Activated naive CD8-positive, alpha-beta T cell (primary cell): ENCODE data around the gene OVOL2.
"Not testable (repeated sequence)": the region's sequence is repeated elsewhere in the genome, so short reads cannot be mapped to it uniquely, and the experiment has no call there.

Experiments used
- H3K27ac Mint-ChIP-seq: one replicate; pipeline ENCODE4 v1.8.0; 2021; ENCODE audit warnings: mixed read lengths
- H3K27me3 Mint-ChIP-seq: one replicate; pipeline ENCODE4 v1.8.0; 2021; ENCODE audit warnings: mixed read lengths
- H3K36me3 Mint-ChIP-seq: one replicate; pipeline ENCODE4 v1.8.0; 2021; ENCODE audit warnings: mixed read lengths
- H3K4me1 Mint-ChIP-seq: one replicate; pipeline ENCODE4 v1.8.0; 2021; ENCODE audit warnings: low read depth, mixed read lengths
- H3K4me3 Mint-ChIP-seq: one replicate; pipeline ENCODE4 v1.8.0; 2021; ENCODE audit warnings: mild to moderate bottlenecking, mixed read lengths
- H3K9me3 Mint-ChIP-seq: one replicate; pipeline ENCODE4 v1.8.0; 2021; ENCODE audit warnings: low read depth, mixed read lengths

The OVOL2 gene

GRCh38 chr20:18041462-18041861 lies 16.3 kb downstream of the OVOL2 start:
- peaks cover 16% of the 10 kb centered on the region for H3K27me3 Mint-ChIP-seq
- peaks cover 8% of the 10 kb centered on the region for H3K9me3 Mint-ChIP-seq
- H3K27ac Mint-ChIP-seq = no peak overlapping the region
- H3K4me3 Mint-ChIP-seq = no peak overlapping the region
- H3K4me1 Mint-ChIP-seq = no peaks in the 10 kb centered on the region
- no peaks in the 10 kb centered on the region for H3K36me3 Mint-ChIP-seq

GRCh38 chr20:18039063-18039462 lies 18.7 kb downstream of the OVOL2 start:
- Mint-ChIP-seq H3K4me1 (no peaks in the 10 kb centered on the region), H3K4me3 (no peak overlapping the region), H3K36me3 (no peaks in the 10 kb centered on the region), H3K9me3 (peaks cover 8% of the 10 kb centered on the region), H3K27ac (no peak overlapping the region), H3K27me3 (peaks cover 14% of the 10 kb centered on the region)

GRCh38 chr20:18034039-18034438 lies 23.7 kb downstream of the OVOL2 start:
- no peak overlapping the region for H3K27ac Mint-ChIP-seq
- no peaks in the 10 kb centered on the region for H3K36me3 Mint-ChIP-seq
- H3K4me3 Mint-ChIP-seq = no peak overlapping the region
- no peaks in the 10 kb centered on the region for H3K9me3 Mint-ChIP-seq
- peaks cover 6% of the 10 kb centered on the region for H3K27me3 Mint-ChIP-seq
- H3K4me1 Mint-ChIP-seq = no peaks in the 10 kb centered on the region

GRCh38 chr20:18032977-18033892 lies 24.5 kb downstream of the OVOL2 start:
- Mint-ChIP-seq H3K4me3 (no peak overlapping the region), H3K27me3 (peaks cover 4% of the 10 kb centered on the region), H3K4me1 (no peaks in the 10 kb centered on the region), H3K36me3 (no peaks in the 10 kb centered on the region), H3K27ac (no peak overlapping the region), H3K9me3 (no peaks in the 10 kb centered on the region)

- no peak overlapping the region for H3K4me3 Mint-ChIP-seq
- H3K4me1 Mint-ChIP-seq = no peaks in the 10 kb centered on the region
- peaks cover 4% of the 10 kb centered on the region for H3K27me3 Mint-ChIP-seq
- H3K36me3 Mint-ChIP-seq = no peaks in the 10 kb centered on the region
- H3K9me3 Mint-ChIP-seq = no peaks in the 10 kb centered on the region
- no peak overlapping the region for H3K27ac Mint-ChIP-seq
Measured at GRCh38 chr20:18031888-18032509, 25.7 kb downstream of the OVOL2 start.

GRCh38 chr20:18031050-18031449 lies 26.7 kb downstream of the OVOL2 start:
- no peaks in the 10 kb centered on the region for H3K36me3 Mint-ChIP-seq
- H3K27me3 Mint-ChIP-seq = peaks cover 4% of the 10 kb centered on the region
- no peaks in the 10 kb centered on the region for H3K4me1 Mint-ChIP-seq
- H3K27ac Mint-ChIP-seq = no peak overlapping the region
- H3K4me3 Mint-ChIP-seq = no peak overlapping the region
- H3K9me3 Mint-ChIP-seq = no peaks in the 10 kb centered on the region

GRCh38 chr20:18030020-18030419 lies 27.7 kb downstream of the OVOL2 start:
- Mint-ChIP-seq H3K4me3 (no peak overlapping the region), H3K27ac (no peak overlapping the region), H3K36me3 (no peaks in the 10 kb centered on the region), H3K27me3 (peaks cover 6% of the 10 kb centered on the region), H3K4me1 (no peaks in the 10 kb centered on the region), H3K9me3 (no peaks in the 10 kb centered on the region)

GRCh38 chr20:18027011-18027410 lies 30.7 kb downstream of the OVOL2 start:
- H3K4me3 Mint-ChIP-seq, H3K36me3 Mint-ChIP-seq, H3K9me3 Mint-ChIP-seq, H3K4me1 Mint-ChIP-seq, H3K27ac Mint-ChIP-seq, H3K27me3 Mint-ChIP-seq: not testable (repeated sequence)

GRCh38 chr20:18024606-18025127 lies 33.0 kb downstream of the OVOL2 start:
- H3K4me1 Mint-ChIP-seq = no peaks in the 10 kb centered on the region
- no peak overlapping the region for H3K4me3 Mint-ChIP-seq
- H3K27ac Mint-ChIP-seq = no peak overlapping the region
- H3K36me3 Mint-ChIP-seq = no peaks in the 10 kb centered on the region
- no peaks in the 10 kb centered on the region for H3K9me3 Mint-ChIP-seq
- peaks cover 4% of the 10 kb centered on the region for H3K27me3 Mint-ChIP-seq

GRCh38 chr20:18020931-18021330 lies 36.8 kb downstream of the OVOL2 start:
- Mint-ChIP-seq H3K27me3 (peaks cover 3% of the 10 kb centered on the region), H3K4me1 (no peaks in the 10 kb centered on the region), H3K4me3 (no peak overlapping the region), H3K36me3 (no peaks in the 10 kb centered on the region), H3K27ac (no peak overlapping the region), H3K9me3 (no peaks in the 10 kb centered on the region)

GRCh38 chr20:18019068-18019467 lies 38.6 kb downstream of the OVOL2 start:
- Mint-ChIP-seq H3K9me3 (no peaks in the 10 kb centered on the region), H3K27me3 (peaks cover 2% of the 10 kb centered on the region), H3K36me3 (no peaks in the 10 kb centered on the region), H3K4me3 (no peak overlapping the region), H3K27ac (no peak overlapping the region), H3K4me1 (no peaks in the 10 kb centered on the region)

- Mint-ChIP-seq H3K9me3 (no peaks in the 10 kb centered on the region), H3K4me1 (no peaks in the 10 kb centered on the region), H3K27me3 (peaks cover 2% of the 10 kb centered on the region), H3K36me3 (no peaks in the 10 kb centered on the region), H3K4me3 (no peak overlapping the region), H3K27ac (no peak overlapping the region)
Measured at GRCh38 chr20:18018100-18018499, 39.6 kb downstream of the OVOL2 start.

- no peaks in the 10 kb centered on the region for H3K36me3 Mint-ChIP-seq
- no peak overlapping the region for H3K27ac Mint-ChIP-seq
- H3K27me3 Mint-ChIP-seq = peaks cover 2% of the 10 kb centered on the region
- H3K4me3 Mint-ChIP-seq = no peak overlapping the region
- H3K4me1 Mint-ChIP-seq = no peaks in the 10 kb centered on the region
- no peaks in the 10 kb centered on the region for H3K9me3 Mint-ChIP-seq
Measured at GRCh38 chr20:18016772-18017171, 40.9 kb downstream of the OVOL2 start.

- Mint-ChIP-seq H3K4me3 (no peak overlapping the region), H3K27me3 (no peaks in the 10 kb centered on the region), H3K27ac (no peak overlapping the region), H3K4me1 (no peaks in the 10 kb centered on the region), H3K36me3 (no peaks in the 10 kb centered on the region), H3K9me3 (no peaks in the 10 kb centered on the region)
Measured at GRCh38 chr20:18014411-18014810, 43.3 kb downstream of the OVOL2 start.

GRCh38 chr20:18012901-18013300 lies 44.8 kb downstream of the OVOL2 start:
- Mint-ChIP-seq H3K4me1 (no peaks in the 10 kb centered on the region), H3K27me3 (no peaks in the 10 kb centered on the region), H3K27ac (no peak overlapping the region), H3K36me3 (no peaks in the 10 kb centered on the region), H3K4me3 (no peak overlapping the region), H3K9me3 (no peaks in the 10 kb centered on the region)
